GM18517 (cell line): Measurements from ENCODE around the gene TPTE.
"Not testable (repeated sequence)": the region's sequence is repeated elsewhere in the genome, so short reads cannot be mapped to it uniquely, and the experiment has no call there.

Experiments
- ATAC-seq: cut with Tn5 transposase; IDR thresholded peaks from one replicate; pipeline ENCODE4 v1.9.1; 2021; ENCODE audit warnings: mild to moderate bottlenecking, moderate library complexity; ENCODE audit not compliant: unreplicated experiment

Gene TPTE

DNA sequence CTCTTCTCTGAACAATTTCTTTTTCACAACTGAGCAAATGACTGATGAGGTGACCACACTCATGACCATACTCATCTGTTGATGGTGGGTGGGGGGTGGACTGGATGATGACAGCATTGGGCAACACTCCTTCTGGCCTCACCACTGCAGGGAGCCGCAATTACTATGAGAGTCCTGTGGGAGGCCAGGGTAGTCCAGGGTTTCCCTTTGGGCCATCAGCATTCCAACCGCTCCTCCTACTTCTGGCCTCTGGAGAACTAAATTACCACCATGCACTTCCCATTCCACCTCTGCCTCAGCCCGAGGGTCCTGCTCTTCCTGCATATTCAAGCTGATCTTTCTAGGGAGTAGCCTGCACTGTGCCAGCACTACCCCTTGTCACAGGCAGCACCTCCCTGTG, 94.7 kb downstream of the TPTE start:
- ATAC-seq: not testable (repeated sequence)

DNA sequence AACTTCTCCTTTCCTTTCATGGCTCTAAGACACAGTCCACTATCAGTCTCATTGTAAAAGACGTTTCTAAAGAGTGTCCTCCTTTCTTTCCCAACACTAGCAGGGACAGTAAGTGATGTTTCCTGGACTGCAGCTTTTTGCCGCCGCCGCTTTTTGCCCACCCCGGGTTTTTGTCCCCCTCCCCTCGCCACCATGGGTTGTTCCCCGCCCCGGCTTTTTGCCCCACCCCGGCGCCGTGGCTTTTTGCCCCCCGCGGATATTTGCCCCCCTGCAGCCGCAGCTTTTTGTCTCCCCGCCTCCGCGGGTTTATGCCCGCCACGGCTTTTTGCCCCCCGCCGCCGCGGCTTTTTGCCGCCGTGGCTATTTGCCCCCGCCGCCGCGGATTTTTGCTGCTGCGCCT, 95.2 kb downstream of the TPTE start:
- ATAC-seq: no peak

DNA sequence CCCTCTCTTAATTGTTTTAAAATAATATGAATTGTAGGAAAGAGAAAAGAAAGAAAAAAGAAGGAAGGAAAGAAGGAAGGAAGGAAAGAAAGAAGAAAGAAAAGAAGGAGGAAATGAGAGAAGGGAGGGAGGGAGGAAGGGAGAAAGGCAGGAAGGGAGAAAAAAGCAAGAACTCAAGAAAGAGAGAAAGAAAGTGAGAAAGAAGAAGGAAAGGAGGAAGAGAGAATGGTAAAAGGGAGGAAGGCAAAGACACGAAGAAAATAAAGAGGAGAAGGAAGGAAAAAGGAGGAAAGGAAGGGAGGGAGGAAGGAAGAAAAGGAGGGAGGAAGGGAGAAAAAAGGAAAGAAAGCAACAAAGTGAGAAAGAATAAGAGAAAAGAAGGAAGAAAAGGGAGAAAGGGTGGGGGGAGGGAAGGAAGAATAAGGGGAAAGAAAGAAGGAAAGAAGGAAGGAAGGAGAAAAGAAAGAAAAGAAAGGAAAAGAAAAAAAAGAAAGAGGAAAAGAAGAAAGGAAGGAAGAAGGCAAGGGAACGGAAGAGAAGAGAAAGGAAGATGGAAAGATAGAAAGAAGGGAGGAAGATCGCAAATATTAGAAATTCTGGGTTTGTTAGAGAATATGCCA, 95.9 kb downstream of the TPTE start:
- not testable (repeated sequence) for ATAC-seq

DNA sequence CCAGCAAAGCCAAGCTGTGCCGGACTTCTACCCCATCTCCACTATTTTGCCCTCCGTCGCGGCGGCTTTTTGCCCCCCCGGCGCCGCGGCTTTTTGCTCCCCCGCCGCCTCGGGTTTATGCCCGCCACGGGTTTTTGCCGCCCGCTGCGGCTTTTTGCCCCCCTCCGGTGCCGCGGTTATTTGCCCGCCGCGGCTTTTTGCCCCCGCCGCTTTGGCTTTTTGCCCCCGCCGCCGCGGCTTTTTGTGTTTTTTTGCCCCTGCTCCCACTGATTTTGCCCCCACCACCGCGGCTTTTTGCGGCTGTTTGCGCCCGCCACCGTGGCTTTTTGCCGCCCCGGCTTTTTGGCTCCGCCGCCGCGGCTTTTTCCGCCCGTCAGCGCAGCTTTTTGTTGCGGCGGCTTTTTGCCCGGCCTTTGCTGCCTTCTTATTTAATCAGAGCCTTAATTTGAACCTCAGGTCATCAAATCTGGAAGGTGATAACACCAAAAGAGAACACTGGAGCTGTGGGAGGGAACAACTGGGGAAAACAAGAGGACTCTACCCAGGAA, 106.0 kb downstream of the TPTE start:
- ATAC-seq: no peak

DNA sequence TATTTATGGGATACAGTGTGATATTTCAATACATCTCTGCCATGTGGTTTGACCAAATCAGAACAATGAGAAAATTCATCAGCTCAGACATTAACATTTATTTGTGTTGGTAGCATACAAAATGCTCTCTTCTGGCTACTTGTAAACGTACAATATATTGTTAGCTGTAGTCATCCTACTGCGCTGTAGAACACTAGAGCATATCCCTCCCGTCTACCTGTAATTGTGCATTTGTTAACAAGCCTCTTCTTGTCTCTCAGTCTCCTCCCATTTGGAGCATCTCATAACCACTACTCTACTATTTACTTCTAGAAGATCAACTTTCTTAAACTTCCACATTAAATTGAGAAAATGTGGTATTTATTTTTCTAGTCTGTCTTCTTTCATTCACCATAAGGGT, 107.9 kb downstream of the TPTE start:
- ATAC-seq: not testable (repeated sequence)

DNA sequence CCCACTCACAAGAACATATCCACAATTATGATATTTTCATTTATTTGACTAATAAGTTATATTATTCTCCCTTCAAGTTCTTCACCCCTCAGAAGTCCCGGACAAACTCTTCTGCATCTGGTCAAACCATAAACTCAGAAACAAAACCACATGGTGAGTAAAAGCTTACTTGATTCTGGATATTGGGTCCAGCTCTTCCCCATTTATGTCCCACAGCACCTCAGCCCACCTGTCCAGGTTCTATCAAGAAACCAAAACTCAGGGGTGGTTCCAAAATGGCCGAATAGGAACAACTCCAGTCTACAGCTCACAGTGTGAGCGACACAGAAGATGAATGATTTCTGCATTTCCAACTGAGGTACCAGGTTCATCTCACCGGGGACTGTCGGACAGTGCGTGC, 109.4 kb downstream of the TPTE start:
- not testable (repeated sequence) for ATAC-seq

DNA sequence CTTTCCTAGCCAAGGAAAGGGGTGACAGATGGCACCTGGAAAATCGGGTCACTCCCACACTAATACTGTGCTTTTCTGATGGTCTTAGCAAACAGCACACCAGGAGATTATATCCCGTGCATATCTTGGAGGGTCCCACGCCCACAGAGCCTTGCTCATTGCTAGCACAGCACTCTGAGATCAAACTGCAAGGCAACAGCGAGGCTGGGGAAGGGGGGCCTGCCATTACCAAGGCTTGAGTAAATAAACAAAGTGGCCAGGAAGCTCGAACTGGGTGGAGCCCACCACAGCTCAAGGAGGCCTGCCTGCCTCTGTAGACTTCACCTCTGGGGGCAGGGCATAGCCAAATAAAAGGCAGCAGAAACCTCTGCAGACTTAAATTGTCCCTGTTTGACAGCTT, 109.9 kb downstream of the TPTE start:
- ATAC-seq: not testable (repeated sequence)

DNA sequence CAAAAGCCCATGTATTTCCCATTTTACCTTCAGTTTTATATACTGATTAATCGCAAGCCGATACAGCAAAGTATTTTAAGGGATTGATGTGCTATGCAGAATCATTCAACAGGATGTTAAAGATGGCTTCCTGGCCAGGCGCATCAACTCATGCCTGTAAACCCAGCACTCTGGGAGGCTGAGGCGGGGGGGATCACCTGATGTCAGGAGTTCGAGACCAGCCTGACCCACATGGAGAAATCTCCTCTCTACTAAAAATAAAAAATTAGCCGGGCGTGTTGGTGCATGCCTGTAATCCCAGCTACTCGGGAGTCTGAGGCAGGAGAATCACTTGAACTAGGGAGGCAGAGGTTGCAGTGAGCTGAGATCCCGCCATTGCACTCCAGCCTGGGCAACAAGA, 116.8 kb downstream of the TPTE start:
- ATAC-seq: not testable (repeated sequence)

DNA sequence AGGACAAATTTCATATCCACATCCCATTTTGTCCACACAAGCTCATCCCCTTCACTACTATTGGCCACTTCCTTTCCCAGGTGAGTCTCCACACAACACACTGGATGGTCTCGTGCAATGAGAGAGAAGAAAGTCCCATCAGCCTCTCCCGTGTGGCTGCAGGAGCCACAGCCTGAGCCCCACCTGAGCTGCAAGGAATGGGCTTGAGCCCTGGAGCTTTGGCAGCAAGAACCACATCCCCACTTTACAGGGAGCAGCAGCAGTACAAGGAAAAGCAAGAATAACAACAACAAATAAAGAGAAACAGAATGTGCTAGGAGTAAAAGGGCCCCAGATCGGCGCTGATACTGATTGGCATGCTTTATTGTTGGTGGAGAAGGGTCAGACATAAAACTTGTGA, 117.7 kb downstream of the TPTE start:
- no peak for ATAC-seq

DNA sequence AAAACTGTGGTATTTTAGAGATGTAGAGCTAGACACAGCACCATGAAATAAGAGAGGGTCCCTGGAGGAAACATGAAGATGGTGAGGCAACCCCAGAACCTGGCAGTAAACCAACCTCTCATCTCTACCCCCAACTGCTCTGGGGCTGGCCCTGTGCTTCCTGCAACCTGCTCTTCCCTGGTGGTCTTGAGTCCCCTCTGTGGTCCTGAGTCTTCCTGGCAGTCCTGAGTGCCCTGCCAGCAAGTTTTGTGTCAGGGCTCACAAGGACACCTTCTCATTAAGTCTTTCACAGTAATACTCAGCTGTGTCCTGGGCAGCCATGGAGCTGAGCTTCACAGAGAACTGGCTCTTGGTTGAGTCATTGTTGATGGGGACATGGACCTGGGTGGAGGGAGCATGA, 118.4 kb downstream of the TPTE start:
- not testable (repeated sequence) for ATAC-seq

DNA sequence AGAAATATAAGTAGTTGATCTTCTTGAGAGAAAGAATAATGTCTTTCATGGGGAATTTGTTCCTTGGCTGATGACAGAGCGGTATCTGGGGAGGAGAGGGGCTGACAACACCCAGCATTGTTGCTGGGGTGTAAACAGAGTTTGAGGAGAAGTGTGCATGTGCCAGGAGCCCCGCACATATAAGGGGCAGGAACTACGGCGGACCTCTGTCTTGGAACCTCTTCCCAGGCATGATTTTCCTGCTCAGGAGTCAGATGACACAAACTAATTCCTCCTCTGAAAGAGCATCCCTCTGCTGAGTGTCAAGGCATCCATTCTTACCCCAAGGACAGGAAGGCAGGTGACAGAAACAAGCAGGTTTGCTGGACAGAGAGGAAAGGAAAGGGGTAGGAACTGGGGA, 119.1 kb downstream of the TPTE start:
- ATAC-seq: no peak

DNA sequence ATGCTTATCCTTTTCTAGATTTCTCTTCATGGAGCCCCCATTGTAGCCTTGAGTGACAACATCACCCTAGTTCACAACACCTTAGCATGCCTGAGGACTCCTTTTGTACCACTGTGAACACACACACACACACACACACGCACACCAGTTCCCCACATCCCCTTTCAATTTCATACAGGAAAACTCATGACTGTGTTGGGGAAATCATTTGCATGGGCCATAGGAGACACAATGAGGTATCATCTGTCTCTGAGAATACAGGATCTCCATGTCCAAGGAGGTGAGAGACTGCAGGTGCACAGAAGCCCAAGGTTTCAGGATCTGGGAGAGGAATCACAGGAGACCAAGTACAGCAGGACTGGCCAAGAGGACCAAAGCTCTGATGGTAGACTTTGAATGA, 119.7 kb downstream of the TPTE start:
- no peak for ATAC-seq

DNA sequence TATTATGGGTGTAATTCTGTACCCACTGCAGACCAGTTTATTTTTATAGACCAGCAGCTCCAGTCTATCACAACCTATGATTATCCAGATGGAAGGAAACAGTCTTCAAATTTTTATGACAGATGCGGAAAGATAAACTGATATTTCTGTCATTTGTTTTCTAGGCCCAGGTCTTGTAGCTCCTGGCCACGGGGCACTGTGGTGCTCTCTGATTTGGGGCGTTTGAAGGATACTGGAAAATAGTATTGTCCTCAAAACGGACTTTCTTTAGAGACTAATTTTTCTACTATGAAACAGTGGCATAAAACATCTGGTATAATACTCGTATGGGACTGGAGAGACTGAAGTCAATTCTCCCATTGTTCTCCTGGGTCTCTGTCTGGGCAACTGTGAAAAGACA, 124.3 kb downstream of the TPTE start:
- not testable (repeated sequence) for ATAC-seq

DNA sequence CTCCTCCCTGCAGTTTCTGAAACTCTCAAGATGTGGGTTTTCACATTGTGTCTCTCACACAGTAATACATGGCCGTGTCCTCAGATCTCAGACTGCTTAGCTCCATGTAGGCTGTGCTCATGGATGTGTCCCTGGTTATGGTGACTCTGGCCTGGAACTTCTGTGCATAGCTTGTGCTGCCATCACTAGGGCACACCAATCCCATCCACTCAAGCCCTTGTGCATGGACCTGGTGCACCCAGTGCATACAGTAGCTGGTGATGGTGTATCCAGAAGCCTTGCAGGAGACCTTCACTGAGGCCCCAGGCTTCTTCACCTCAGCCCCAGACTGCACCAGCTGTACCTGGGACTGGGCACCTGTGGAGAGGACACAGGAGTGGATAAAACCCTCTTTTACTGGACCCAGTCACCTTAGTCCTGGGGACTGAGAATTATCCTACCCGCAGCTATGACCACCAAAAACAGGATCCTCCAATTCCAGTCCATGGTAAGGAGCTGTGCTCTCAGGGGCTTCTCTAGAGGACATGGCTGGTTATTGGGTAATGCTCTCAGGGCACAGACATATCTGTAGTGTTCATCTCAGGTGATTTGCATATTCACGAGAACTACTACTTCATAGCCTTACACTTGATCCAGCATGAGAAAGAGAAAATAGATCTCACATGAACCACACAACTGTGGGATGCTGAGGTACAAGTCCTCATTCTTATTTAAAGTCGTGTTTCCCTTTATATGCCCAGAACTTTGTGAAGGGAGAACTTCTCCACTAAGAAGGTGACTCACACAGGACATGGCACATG, 128.2 kb downstream of the TPTE start:
- not testable (repeated sequence) for ATAC-seq

DNA sequence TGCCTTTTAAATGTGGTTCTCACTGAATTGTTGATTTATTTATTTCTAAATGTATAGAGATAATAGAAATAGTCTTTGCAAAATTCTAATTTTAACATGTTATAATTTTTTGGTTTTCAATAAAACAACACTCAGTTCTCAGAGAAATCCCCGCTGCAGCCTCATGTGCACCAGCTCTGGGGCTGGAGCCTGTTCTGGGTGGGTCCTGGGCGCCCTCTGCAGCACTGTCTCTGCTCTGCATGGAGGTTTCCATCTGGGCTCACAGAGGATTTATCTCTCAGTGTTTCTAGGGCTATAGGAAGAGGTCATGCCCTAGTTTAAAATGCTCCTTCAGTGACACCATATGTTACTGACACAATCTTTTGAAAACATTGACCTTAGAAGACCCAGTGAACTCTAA, 128.9 kb downstream of the TPTE start:
- ATAC-seq: not testable (repeated sequence)
